Breast epithelium (tissue), 4 donors: ENCODE measurements around the gene RUSF1. TPM values are rescaled to one million over a fixed set of nuclear protein-coding genes. Genes with fewer than 3 reads are reported as not detected.

Experiments used
- DNase-seq, 2 donors: peaks; one replicate each; pipeline ENCODE4 v3.0.0-alpha.2; 2019; ENCODE audit warnings: low spot score in 2 of 2
- H3K27ac ChIP-seq, 2 donors: fragments of 200-600 bp; sonication (generic) in 1 of 2; one replicate each; pipeline ENCODE4 v1.5.1; 2016 to 2019; ENCODE audit warnings: mild to moderate bottlenecking in 1 of 2
- H3K27me3 ChIP-seq, 2 donors: fragments of 200-600 bp; sonication (generic) in 1 of 2; one replicate each; pipeline versions ENCODE4 v1.5.1 to v1.6.0; 2017 to 2019; ENCODE audit warnings: control low read depth in 1 of 2, mild to moderate bottlenecking in 1 of 2
- H3K36me3 ChIP-seq: fragments of 200-600 bp; one replicate; pipeline ENCODE4 v1.5.1; 2019
- H3K4me1 ChIP-seq, 2 donors: fragments of 200-600 bp; sonication (generic); one replicate each; pipeline ENCODE4 v1.5.1; 2016 to 2019; ENCODE audit warnings: control low read depth in 1 of 2
- H3K4me3 ChIP-seq, 3 donors: fragments of 200-600 bp; sonication (generic); 1 replicate in 2 of 3; 2 replicates in 1 of 3; pipeline ENCODE4 v1.5.1; 2016 to 2019; ENCODE audit warnings: mild to moderate bottlenecking in 3 of 3, moderate library complexity in 2 of 3
- H3K9me3 ChIP-seq, 2 donors: fragments of 200-600 bp; sonication (generic) in 1 of 2; one replicate each; pipeline ENCODE4 v1.5.1; 2016 to 2019; ENCODE audit warnings: control low read depth in 1 of 2
- POLR2A ChIP-seq: fragments of 450-650 bp; IDR thresholded peaks from one replicate; pipeline ENCODE4 v1.6.1; 2016; ENCODE audit warnings: antibody characterized with exemption, mild to moderate bottlenecking, moderate library complexity
- POLR2AphosphoS5 ChIP-seq, 3 donors: sonication (generic); formaldehyde crosslinking; IDR thresholded peaks; one replicate each; pipeline ENCODE4 v1.6.1; 2017; ENCODE audit warnings: antibody characterized with exemption in 3 of 3
- intact Hi-C: fragments of 100-400 bp; cut with DNase I; formaldehyde crosslinking; loops from one replicate; pipeline ENCODE4 v1.15.1; 2023; ENCODE audit warnings: low total_unique reads
- total RNA-seq, 3 donors: library from RNA; depleted of rRNA; stranded (reverse); fragments of >200 nt; gene quantifications; one replicate each; pipeline ENCODE4 v1.1.0, GENCODE V29; 2016
- TF ChIP-seq, protein P1 (sequence below), 3 donors: fragments of 450-650 bp; IDR thresholded peaks; one replicate each; pipeline ENCODE4 v1.5.1; 2016 to 2017; ENCODE audit warnings: antibody characterized with exemption in 3 of 3, mild to moderate bottlenecking in 3 of 3, moderate library complexity in 3 of 3

RUSF1 gene
- total RNA-seq, 3 donors from 2014 or later: 44.2 to 75.4 (median 68.2) TPM

DNA sequence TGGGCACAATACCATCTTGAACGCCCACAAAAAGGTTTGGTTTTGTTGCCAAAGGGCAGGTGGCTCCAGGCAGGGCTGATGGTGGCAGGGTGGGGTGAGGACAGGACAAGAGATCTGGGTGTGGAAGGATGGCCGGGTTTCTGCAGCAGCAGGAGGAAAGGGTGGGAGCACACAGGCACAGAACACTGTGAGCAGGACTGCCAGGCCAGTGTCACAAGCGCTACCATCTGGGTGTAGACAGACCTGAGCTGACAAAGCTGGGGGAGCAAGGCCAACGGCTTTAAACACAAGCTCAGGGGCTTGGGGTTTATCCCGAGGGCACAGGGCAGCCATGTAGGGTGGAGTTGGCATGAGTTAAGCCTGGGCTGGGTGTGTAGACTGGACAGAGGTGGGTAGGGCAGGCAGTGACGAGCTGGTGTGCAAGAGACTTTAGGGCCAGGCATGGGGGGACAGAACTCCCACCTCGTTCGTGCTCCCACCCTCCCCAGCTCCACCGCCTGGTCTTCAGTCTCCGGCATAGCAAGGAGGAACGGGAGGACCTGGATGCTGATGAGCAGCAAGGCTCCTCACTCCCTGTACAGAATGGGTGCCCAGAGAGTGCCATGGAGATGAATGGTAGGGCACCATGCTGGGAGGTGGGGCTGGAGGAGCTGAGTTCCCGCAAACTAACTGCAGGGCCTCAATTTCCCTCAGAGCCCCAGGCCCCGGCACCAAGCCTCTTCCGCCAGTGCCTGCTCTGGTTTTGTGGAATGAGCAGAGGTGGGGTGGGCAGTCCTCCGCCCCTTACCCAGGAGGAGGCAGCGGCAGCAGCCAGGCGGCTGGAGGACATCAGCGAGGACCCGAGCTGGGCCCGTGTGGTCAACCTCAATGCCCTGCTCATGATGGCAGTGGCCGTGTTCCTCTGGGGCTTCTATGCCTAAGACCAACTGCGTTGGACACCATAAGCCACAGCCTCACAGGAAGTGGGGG, 18.3 kb downstream of the RUSF1 start:
- Histone ChIP-seq H3K4me1 (peaks cover 4 to 5% of the 10 kb centered on the region in 2 donors), H3K36me3 (peaks cover 2% of the 10 kb centered on the region), H3K27me3 (peaks cover 0 to 3% of the 10 kb centered on the region in 2 donors), H3K9me3 (no peaks in the 10 kb centered on the region), H3K27ac (no peak overlapping the region), H3K4me3 (no peak overlapping the region)
- intact Hi-C loops: no loop called here
- TF ChIP-seq POLR2A: no peak
- TF ChIP-seq POLR2AphosphoS5 (IDR thresholded peaks at IDR 0.05): no peak
- TF ChIP-seq, protein P1, sequence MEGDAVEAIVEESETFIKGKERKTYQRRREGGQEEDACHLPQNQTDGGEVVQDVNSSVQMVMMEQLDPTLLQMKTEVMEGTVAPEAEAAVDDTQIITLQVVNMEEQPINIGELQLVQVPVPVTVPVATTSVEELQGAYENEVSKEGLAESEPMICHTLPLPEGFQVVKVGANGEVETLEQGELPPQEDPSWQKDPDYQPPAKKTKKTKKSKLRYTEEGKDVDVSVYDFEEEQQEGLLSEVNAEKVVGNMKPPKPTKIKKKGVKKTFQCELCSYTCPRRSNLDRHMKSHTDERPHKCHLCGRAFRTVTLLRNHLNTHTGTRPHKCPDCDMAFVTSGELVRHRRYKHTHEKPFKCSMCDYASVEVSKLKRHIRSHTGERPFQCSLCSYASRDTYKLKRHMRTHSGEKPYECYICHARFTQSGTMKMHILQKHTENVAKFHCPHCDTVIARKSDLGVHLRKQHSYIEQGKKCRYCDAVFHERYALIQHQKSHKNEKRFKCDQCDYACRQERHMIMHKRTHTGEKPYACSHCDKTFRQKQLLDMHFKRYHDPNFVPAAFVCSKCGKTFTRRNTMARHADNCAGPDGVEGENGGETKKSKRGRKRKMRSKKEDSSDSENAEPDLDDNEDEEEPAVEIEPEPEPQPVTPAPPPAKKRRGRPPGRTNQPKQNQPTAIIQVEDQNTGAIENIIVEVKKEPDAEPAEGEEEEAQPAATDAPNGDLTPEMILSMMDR (IDR thresholded peaks at IDR 0.05): no peak
- no peak for DNase-seq

DNA sequence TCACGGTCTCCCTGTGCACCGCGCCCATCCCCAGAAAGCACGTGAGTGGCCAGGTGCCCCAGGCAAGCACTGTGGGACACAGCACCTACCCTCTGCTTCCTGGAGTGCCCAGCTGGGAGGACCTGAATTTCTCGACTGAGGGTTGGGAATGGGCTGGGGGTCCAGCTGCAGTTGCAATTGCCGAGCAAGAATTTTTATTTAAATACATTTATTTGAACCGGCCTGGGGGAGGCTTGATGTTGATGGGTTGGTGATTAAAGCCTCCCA, 19.0 kb downstream of the RUSF1 start:
- H3K27ac ChIP-seq: no peak overlapping the region
- peaks cover 4 to 5% of the 10 kb centered on the region in 2 donors for H3K4me1 ChIP-seq
- H3K9me3 ChIP-seq: no peaks in the 10 kb centered on the region
- intact Hi-C loops: no loop called here
- H3K36me3 ChIP-seq: peaks cover 2% of the 10 kb centered on the region
- H3K27me3 ChIP-seq: peaks cover 0 to 3% of the 10 kb centered on the region in 2 donors
- no peak for TF ChIP-seq POLR2A
- TF ChIP-seq POLR2AphosphoS5 (IDR thresholded peaks at IDR 0.05): no peak
- TF ChIP-seq, protein P1 (IDR thresholded peaks at IDR 0.05): no peak
- no peak overlapping the region for H3K4me3 ChIP-seq
- DNase-seq: no peak

GRCh38 chr16:31488468-31489297, 19.5 kb downstream of the RUSF1 start:
- Histone ChIP-seq H3K9me3 (no peaks in the 10 kb centered on the region), H3K27me3 (peaks cover 0 to 3% of the 10 kb centered on the region in 2 donors), H3K36me3 (peaks cover 2% of the 10 kb centered on the region), H3K4me1 (peaks cover 4 to 5% of the 10 kb centered on the region in 2 donors), H3K27ac (no peak overlapping the region), H3K4me3 (peak overlapping the region; percentile 38 to 76 (median 64))
- no peak for DNase-seq
- intact Hi-C loops: no loop called here
- TF ChIP-seq POLR2A (no peak), POLR2AphosphoS5 (IDR thresholded peaks at IDR 0.05) (no peak)
- TF ChIP-seq, protein P1 (IDR thresholded peaks at IDR 0.05): no peak

DNA sequence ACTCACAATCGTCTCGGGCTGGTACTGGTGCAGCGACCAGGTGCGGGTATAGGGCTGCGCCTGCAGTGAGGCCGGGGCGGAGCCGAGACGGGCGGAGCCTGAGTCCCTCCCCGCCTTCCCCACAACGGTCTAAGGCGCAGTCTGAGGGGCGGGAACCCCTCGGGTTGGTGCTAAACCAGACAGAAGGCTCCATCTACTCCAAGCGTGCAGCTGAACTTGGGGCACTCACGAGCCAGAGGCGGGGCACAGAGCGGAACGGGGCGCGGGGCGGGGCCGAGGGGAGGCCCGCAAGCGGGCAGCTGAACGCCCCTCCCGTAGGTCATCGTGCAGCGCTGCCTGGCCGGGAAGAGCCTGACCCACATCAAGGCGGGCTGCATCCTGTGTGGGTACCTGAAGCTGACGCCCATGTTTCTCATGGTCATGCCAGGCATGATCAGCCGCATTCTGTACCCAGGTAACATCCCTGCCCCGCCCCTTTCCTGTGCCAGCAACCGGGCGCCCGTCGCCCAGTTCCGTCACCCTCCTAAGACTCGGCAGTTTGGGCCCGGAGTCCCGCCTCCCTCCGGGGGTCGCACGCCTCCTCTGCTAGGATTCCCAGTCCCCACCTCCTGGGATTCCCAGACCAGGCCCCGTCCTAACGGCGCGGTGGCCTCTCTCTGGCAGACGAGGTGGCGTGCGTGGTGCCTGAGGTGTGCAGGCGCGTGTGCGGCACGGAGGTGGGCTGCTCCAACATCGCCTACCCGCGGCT, 20.3 kb downstream of the RUSF1 start:
- peaks cover 1% of the 10 kb centered on the region for H3K36me3 ChIP-seq
- H3K9me3 ChIP-seq: no peaks in the 10 kb centered on the region
- H3K27me3 ChIP-seq: peaks cover 0 to 3% of the 10 kb centered on the region in 2 donors
- H3K27ac ChIP-seq: no peak overlapping the region
- H3K4me1 ChIP-seq: peaks cover 4 to 5% of the 10 kb centered on the region in 2 donors
- TF ChIP-seq POLR2A: no peak
- TF ChIP-seq POLR2AphosphoS5 (IDR thresholded peaks at IDR 0.05): peak in 2 of 3 donors; percentile 6 to 23
- peak overlapping the region; percentile 38 to 76 (median 64) for H3K4me3 ChIP-seq
- DNase-seq: no peak
- intact Hi-C loops: no loop called here

DNA sequence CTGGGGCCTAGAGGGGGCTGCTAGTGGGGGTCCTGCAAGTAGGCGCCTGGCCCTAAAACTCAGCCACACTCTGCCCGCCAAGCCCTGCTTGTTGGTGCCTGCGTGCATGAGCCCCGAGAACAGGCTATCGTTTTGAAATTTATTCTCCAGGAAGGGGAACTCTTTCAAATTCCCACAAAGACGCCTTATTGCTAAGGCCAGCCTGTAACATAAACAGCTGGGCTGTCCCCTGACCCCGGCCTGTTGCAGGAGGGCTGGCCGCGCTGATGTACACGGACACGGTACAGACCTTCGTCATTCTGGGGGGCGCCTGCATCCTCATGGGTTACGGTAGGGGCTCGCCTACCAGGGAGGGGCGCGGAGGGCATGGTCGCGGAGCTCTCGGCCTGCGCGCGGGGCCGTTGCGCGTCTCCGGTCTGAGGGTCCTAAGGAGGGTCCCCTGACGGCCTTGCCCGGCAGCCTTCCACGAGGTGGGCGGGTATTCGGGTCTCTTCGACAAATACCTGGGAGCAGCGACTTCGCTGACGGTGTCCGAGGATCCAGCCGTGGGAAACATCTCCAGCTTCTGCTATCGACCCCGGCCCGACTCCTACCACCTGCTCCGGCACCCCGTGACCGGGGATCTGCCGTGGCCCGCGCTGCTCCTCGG, 21.0 kb downstream of the RUSF1 start:
- peaks cover 0 to 3% of the 10 kb centered on the region in 2 donors for H3K27me3 ChIP-seq
- H3K36me3 ChIP-seq: no peaks in the 10 kb centered on the region
- H3K4me1 ChIP-seq: peaks cover 4 to 5% of the 10 kb centered on the region in 2 donors
- no peaks in the 10 kb centered on the region for H3K9me3 ChIP-seq
- intact Hi-C loops: no loop called here
- TF ChIP-seq, protein P1 (IDR thresholded peaks at IDR 0.05): no peak
- TF ChIP-seq POLR2A (no peak), POLR2AphosphoS5 (IDR thresholded peaks at IDR 0.05) (no peak)
- DNase-seq: no peak
- H3K27ac ChIP-seq: no peak overlapping the region
- H3K4me3 ChIP-seq: peak overlapping the region; percentile 38 to 76 (median 64)
